Muscle layer of duodenum (tissue), 2 donors: Measurements from ENCODE around the gene CD53.

Source experiments
- H3K27ac ChIP-seq: one replicate; pipeline ENCODE4 v1.7.0; 2013; ENCODE audit warnings: mild to moderate bottlenecking, low read length
- H3K27me3 ChIP-seq: one replicate; pipeline ENCODE4 v1.7.0; 2013; ENCODE audit warnings: low read depth, mild to moderate bottlenecking, control low read depth, low read length
- H3K36me3 ChIP-seq, 2 donors: one replicate each; pipeline ENCODE4 v1.7.0; 2013; ENCODE audit warnings: low read length in 2 of 2, control low read depth in 1 of 2, mild to moderate bottlenecking in 1 of 2; ENCODE audit not compliant: insufficient read depth in 2 of 2, control insufficient read depth in 1 of 2
- H3K4me1 ChIP-seq, 2 donors: one replicate each; pipeline ENCODE4 v1.7.0; 2013; ENCODE audit warnings: low read length in 2 of 2, mild to moderate bottlenecking in 2 of 2, control low read depth in 1 of 2, moderate library complexity in 1 of 2; ENCODE audit not compliant: insufficient read depth in 2 of 2, control insufficient read depth in 1 of 2
- H3K4me3 ChIP-seq, 2 donors: one replicate each; pipeline ENCODE4 v1.7.0; 2013; ENCODE audit warnings: low read length in 2 of 2, low read depth in 1 of 2, mild to moderate bottlenecking in 1 of 2
- H3K9me3 ChIP-seq, 2 donors: one replicate each; pipeline ENCODE4 v1.7.0; 2013; ENCODE audit warnings: low read length in 2 of 2, control low read depth in 1 of 2, mild to moderate bottlenecking in 1 of 2; ENCODE audit not compliant: control insufficient read depth in 1 of 2
- donor health status: healthy.

The CD53 gene

DNA sequence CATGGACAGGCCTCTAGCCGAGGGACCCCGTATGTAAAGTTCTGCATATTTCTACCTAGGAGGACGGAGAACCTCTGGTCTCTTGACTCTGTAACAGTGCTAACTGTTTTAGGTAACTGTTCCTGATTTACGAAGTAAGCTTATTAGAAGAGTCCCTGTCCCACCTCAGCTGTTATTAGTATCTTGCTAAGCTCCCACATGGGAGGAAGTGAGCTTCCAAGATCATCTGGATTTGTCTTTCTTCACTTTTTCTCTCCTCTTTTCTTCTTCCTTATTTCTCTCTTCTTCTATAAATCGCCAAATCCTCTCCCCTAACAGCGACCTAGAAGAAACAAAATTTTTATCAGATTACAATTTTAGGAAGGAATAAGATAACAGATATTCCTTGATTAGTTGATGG, 4.4 kb downstream of the CD53 start:
- Histone ChIP-seq H3K27me3 (no peaks in the 10 kb centered on the region), H3K27ac (no peak overlapping the region), H3K4me1 (no peaks in the 10 kb centered on the region), H3K4me3 (no peak overlapping the region), H3K9me3 (no peaks in the 10 kb centered on the region), H3K36me3 (no peaks in the 10 kb centered on the region)

GRCh38 chr1:110877776-110878175, 4.8 kb downstream of the CD53 start:
- Histone ChIP-seq H3K4me3 (no peak overlapping the region), H3K27ac (no peak overlapping the region)

DNA sequence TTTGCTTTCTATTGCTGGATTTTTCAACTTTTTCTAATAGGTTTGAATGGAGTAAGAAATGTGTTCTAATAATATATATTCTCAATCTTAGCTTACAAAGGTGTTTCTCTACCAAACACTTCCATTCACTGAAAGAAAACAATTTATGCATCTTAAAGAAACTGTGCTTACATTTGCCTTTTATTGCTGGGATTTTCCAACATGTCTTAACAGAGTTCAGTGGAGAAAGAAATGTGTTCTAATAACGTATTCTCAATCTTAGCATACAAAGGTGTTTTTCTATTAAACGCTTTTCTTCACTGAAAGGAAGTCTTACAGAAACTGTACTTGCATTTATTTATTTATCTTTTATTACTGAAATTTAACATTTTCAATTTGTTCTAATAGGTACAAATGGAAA, 5.6 kb downstream of the CD53 start:
- Histone ChIP-seq H3K4me3 (no peak overlapping the region), H3K36me3 (no peaks in the 10 kb centered on the region), H3K27ac (no peak overlapping the region), H3K9me3 (no peaks in the 10 kb centered on the region), H3K27me3 (no peaks in the 10 kb centered on the region), H3K4me1 (no peaks in the 10 kb centered on the region)

More at GRCh38 chr1:110877776-110878175, 4.8 kb downstream of the CD53 start:
- H3K27me3 ChIP-seq: no peaks in the 10 kb centered on the region
- H3K36me3 ChIP-seq: no peaks in the 10 kb centered on the region
- no peaks in the 10 kb centered on the region for H3K9me3 ChIP-seq
- no peaks in the 10 kb centered on the region for H3K4me1 ChIP-seq

DNA sequence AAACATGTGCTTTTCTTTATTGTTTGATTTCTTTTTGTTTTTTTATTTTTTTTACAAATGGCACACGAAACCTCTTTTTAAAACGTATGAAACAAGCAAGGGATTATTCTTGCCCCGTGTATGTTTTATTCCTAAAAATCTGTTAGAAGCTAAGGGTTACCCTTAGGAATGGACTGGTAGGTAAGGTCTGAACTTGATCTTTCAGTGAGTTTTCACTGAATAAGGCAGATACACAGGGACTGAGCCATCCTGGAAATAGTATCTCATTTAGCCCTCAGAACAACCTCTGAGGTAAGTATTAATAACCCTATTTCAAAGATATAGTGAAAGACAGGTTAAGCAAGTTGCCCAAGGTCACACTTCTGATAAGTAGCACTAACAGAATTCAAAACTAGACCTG, 6.0 kb downstream of the CD53 start:
- no peaks in the 10 kb centered on the region for H3K4me1 ChIP-seq
- H3K9me3 ChIP-seq: no peaks in the 10 kb centered on the region
- H3K27ac ChIP-seq: no peak overlapping the region
- H3K27me3 ChIP-seq: no peaks in the 10 kb centered on the region
- H3K36me3 ChIP-seq: no peaks in the 10 kb centered on the region
- no peak overlapping the region for H3K4me3 ChIP-seq

DNA sequence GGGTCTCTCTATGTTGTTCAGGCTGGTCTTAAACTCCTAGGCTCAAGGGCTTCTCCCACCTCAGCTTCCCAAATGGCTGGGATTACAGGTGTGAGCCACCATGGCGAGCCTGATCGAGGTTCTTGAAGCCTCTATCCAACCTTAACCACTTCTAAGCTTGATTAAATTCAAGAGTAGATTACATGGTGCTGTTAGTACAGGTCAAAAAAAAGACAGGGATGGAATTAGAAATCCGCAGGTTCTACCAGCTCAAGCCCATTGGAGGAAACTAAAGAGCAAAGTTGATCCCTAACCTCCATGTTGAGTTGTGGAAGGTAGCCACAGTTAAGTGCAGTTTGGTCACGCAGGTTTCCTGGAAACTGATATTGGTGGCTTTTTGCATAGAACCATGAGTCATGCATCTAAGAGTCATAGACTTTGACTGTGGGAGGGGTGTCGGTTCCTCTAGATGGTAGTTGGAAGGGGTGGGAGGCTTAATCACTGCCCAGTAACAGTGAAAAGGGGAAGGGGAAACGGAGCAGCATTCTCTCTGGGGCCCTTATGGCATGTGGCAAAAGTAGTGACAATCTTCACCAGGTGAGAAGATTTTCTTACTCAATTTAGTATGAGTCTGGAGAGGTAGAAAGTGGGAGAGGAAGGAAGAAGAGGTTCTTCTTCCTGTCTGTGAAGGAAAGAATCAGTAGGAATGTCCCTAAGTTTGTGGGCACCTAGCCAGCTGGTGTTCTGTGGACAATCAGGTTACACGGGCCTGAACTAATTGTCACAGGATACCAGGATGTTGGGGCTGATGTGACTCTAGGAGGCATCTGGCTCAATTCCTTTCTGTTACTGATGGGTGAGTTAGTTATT, 7.0 kb downstream of the CD53 start:
- Histone ChIP-seq H3K4me3 (no peak overlapping the region), H3K27ac (peak overlapping the region; percentile 17)

DNA sequence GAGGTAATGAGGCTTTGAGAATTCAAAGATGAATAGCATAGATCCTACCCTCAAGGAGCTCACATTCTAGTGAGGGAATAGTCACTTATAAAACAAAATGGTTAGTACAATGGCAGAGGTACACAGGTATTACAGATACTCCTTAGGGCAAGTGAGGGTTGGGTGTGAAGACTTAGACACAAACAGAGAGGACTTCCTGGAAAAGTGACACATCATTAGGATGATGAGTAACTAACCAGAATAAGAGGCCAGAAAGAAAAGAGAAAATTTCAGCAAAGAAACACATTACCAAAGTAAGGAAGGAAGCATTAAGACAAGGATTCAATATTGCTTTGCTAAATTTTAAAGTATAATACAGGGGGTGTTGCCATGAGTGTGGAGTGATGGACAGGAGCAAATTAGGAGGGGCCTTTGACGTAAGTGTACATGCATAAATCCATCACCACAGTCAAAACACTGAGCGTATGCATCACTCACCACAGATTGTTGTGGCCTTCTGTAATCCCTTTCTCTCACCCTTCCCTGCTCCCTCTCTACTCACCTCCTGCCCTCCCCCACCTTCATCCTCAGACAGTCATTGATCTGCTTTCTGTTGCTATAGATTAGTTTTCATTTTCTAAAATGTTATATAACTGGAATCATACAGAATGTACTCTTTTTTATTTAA, 7.9 kb downstream of the CD53 start:
- peak overlapping the region; percentile 17 for H3K27ac ChIP-seq
- H3K4me3 ChIP-seq: no peak overlapping the region

More for the DNA sequence above, 7.0 kb downstream of the CD53 start:
- H3K9me3 ChIP-seq: no peaks in the 10 kb centered on the region
- no peaks in the 10 kb centered on the region for H3K4me1 ChIP-seq
- H3K36me3 ChIP-seq: no peaks in the 10 kb centered on the region
- H3K27me3 ChIP-seq: no peaks in the 10 kb centered on the region

GRCh38 chr1:110888049-110888448, 15.1 kb downstream of the CD53 start:
- Histone ChIP-seq H3K9me3 (no peaks in the 10 kb centered on the region), H3K4me3 (no peak overlapping the region), H3K4me1 (no peaks in the 10 kb centered on the region), H3K36me3 (no peaks in the 10 kb centered on the region), H3K27ac (no peak overlapping the region), H3K27me3 (no peaks in the 10 kb centered on the region)

More for the DNA sequence above, 7.9 kb downstream of the CD53 start:
- Histone ChIP-seq H3K4me1 (no peaks in the 10 kb centered on the region), H3K36me3 (no peaks in the 10 kb centered on the region), H3K9me3 (no peaks in the 10 kb centered on the region), H3K27me3 (no peaks in the 10 kb centered on the region)

DNA sequence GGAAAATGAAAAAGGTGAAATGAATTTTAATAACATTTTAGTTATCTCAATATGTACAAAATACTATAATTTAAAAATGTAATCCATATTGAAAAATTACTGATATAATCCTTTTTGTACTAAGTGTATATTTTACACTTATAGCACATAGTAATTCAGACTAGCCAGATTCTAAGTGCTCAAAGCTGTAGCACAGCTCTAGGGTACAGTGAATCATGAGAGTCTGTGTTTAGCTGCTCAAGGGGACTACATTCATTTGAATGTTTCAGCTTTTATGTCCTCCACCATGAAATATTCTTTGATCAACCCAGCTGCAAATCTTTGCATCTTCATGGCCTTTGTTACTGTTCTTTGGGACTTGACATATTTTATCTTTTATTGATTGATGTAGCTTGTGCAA, 15.7 kb downstream of the CD53 start:
- no peak overlapping the region for H3K4me3 ChIP-seq
- no peaks in the 10 kb centered on the region for H3K4me1 ChIP-seq
- H3K9me3 ChIP-seq: no peaks in the 10 kb centered on the region
- H3K36me3 ChIP-seq: no peaks in the 10 kb centered on the region
- H3K27ac ChIP-seq: no peak overlapping the region
- H3K27me3 ChIP-seq: no peaks in the 10 kb centered on the region

GRCh38 chr1:110890474-110891196, 17.7 kb downstream of the CD53 start:
- Histone ChIP-seq H3K36me3 (no peaks in the 10 kb centered on the region), H3K9me3 (no peaks in the 10 kb centered on the region), H3K4me3 (no peak overlapping the region), H3K27ac (no peak overlapping the region), H3K4me1 (no peaks in the 10 kb centered on the region), H3K27me3 (no peaks in the 10 kb centered on the region)

DNA sequence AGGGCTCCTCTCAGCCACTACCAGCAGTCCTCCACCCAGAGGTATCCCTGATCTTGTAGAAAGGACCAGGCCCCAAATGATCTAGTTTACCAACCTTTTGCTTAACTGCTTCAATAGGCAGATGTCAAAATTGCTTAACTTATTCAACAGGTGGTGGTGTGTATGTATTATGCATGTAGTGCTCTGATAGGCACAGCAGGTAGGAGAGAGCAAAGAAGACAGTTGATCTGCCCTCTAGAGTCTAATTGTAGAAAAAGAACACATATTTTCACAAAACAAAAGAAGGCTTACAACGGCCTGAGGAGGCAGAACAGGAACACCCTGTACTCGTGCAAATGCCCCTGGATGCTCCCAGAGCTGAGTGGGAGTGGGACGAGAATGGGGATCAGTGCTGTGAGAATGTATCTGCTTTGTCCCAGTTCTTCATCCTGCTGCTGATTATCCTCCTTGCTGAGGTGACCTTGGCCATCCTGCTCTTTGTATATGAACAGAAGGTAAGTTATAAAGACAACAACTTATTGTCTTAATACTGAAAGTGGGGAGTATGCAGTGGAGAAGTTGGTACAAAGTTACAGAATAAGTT, 21.1 kb downstream of the CD53 start:
- Histone ChIP-seq H3K4me3 (no peak overlapping the region), H3K27me3 (no peaks in the 10 kb centered on the region), H3K9me3 (no peaks in the 10 kb centered on the region), H3K27ac (no peak overlapping the region), H3K36me3 (peaks cover 0 to 3% of the 10 kb centered on the region in 2 donors), H3K4me1 (no peaks in the 10 kb centered on the region)

DNA sequence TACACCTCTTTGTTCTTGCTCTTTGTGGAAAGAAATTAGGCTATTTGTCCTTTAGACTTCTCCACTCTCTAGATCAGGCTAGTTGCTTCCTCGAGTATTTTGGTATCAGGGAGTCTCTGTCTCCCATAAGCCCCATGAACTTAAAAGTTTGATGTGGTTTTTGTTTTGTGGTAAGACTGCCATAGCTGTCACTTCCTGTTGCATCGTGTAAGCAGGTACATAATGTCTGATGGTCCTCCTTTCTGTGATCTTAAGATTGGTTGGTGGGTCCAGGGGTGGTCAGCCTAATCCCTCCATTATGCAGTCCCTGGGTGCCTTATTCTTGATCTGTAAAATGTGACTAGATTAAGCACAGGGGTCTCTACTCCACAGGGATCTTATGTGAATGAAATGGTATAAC, 23.1 kb downstream of the CD53 start:
- Histone ChIP-seq H3K27ac (no peak overlapping the region), H3K9me3 (no peaks in the 10 kb centered on the region), H3K4me3 (no peak overlapping the region), H3K27me3 (no peaks in the 10 kb centered on the region), H3K36me3 (peaks cover 0 to 3% of the 10 kb centered on the region in 2 donors), H3K4me1 (no peaks in the 10 kb centered on the region)
